HCT116 (cell line): ENCODE measurements around the gene PCAT7. TPM values are rescaled to one million over a fixed set of nuclear protein-coding genes. Genes with fewer than 3 reads are reported as not detected.

Experiments used
- ATAC-seq: fragments of 200-7000 bp; cut with Tn5 transposase; 2 replicates; pipeline ENCODE4 v1.9.1; 2020; ENCODE audit warnings: mild to moderate bottlenecking, moderate library complexity
- BruUV-seq: library from RNA; stranded (reverse); fragments of 400-500 nt; replicated peaks from 2 replicates; lab custom pipeline; 2021; lab: Mats Ljungman, UMichigan
- CTCF ChIA-PET: fragments of 300-600 bp; sonication (Branson Sonifier 250); formaldehyde crosslinking; loops from one replicate; lab custom pipeline; 2021; ENCODE audit warnings: antibody characterized with exemption; lab: Charles Lee
- POLR2A ChIA-PET: fragments of 300-600, 350-600 bp; sonication (Branson Sonifier 250); formaldehyde crosslinking; loops from one replicate; lab custom pipeline; 2021; ENCODE audit warnings: antibody characterized with exemption; lab: Charles Lee
- RAD21 ChIA-PET, 2 experiments: fragments of 300-600 bp; sonication (Branson Sonifier 250); formaldehyde crosslinking; loops; one replicate each; lab custom pipeline; 2023; ENCODE audit warnings: low total read pairs in 2 of 2; ENCODE audit not compliant: uncharacterized antibody in 2 of 2, unreplicated experiment in 2 of 2, low non-redundant PET in 1 of 2; lab: Charles Lee
- DNase-seq: peaks from one replicate; pipeline ENCODE4 v3.0.0-alpha.2; 2010; ENCODE audit warnings: low read depth, low spot score
- H2AFZ ChIP-seq: fragments of 200-600 bp; shearing (Covaris generic), sonication (generic); 2 replicates; pipeline ENCODE4 v1.6.1; 2017; ENCODE audit warnings: low read depth, mixed run types, mixed read lengths, antibody characterized with exemption, low read length; ENCODE audit not compliant: poor library complexity, severe bottlenecking
- H3K27ac ChIP-seq: 2 replicates; pipeline ENCODE4 v1.5.1; 2012; ENCODE audit warnings: low read depth, low read length
- H3K27me3 ChIP-seq: fragments of 200-600 bp; sonication (generic); 2 replicates; pipeline ENCODE4 v1.6.1; 2016; ENCODE audit warnings: mixed run types, low read length, mixed read lengths; ENCODE audit not compliant: insufficient read depth
- H3K36me3 ChIP-seq, 2 experiments: fragments of 200-500 bp in 1 of 2; fragments of 200-600 bp in 1 of 2; sonication (Bioruptor generic) in 1 of 2; sonication (generic) in 1 of 2; 2 replicates each; pipeline versions ENCODE4 v1.5.1 to v1.6.1; 2014 to 2016; ENCODE audit warnings: low read length in 2 of 2, inconsistent platforms in 1 of 2, mixed read lengths in 1 of 2, mixed run types in 1 of 2; ENCODE audit not compliant: insufficient read depth in 2 of 2, control insufficient read depth in 1 of 2
- H3K4me1 ChIP-seq, 2 experiments: fragments of 200-600 bp in 1 of 2; sonication (generic) in 1 of 2; 2 replicates each; pipeline versions ENCODE4 v1.5.1 to v1.6.1; 2012 to 2017; ENCODE audit warnings: low read length in 2 of 2, inconsistent platforms in 1 of 2, mild to moderate bottlenecking in 1 of 2, mixed read lengths in 1 of 2, mixed run types in 1 of 2, moderate library complexity in 1 of 2; ENCODE audit not compliant: insufficient read depth in 2 of 2, control insufficient read depth in 1 of 2
- H3K4me2 ChIP-seq: fragments of 200-600 bp; sonication (generic); 2 replicates; pipeline ENCODE4 v1.6.1; 2017; ENCODE audit warnings: mixed run types, low read length, mixed read lengths
- H3K4me3 ChIP-seq, 2 experiments: fragments of 200-600 bp in 1 of 2; sonication (generic) in 1 of 2; replicated peaks in 1 of 2; 2 replicates each; pipeline ENCODE4 v1.5.1; 2011 to 2016; ENCODE audit warnings: low read length in 2 of 2, control low read depth in 1 of 2, low read depth in 1 of 2, mild to moderate bottlenecking in 1 of 2, mixed read lengths in 1 of 2, mixed run types in 1 of 2
- H3K79me2 ChIP-seq: fragments of 200-600 bp; sonication (generic); 2 replicates; pipeline ENCODE4 v1.6.1; 2017; ENCODE audit warnings: mild to moderate bottlenecking, mixed run types, low read length, moderate library complexity, mixed read lengths; ENCODE audit not compliant: insufficient read depth
- H3K9ac ChIP-seq: fragments of 200-600 bp; sonication (generic); 2 replicates; pipeline ENCODE4 v1.6.1; 2016; ENCODE audit warnings: low read length, mixed read lengths
- H3K9me2 ChIP-seq: fragments of 200-600 bp; sonication (generic), shearing (Covaris generic); 2 replicates; pipeline ENCODE4 v1.6.1; 2017; ENCODE audit warnings: mixed run types, mild to moderate bottlenecking, moderate library complexity; ENCODE audit not compliant: insufficient read depth
- H3K9me3 ChIP-seq, 2 experiments: fragments of 200-500 bp in 1 of 2; fragments of 200-600 bp in 1 of 2; sonication (Bioruptor generic) in 1 of 2; sonication (generic) in 1 of 2; 2 replicates each; pipeline ENCODE4 v1.6.1; 2014 to 2017; ENCODE audit warnings: low read length in 2 of 2, mixed read lengths in 2 of 2, inconsistent platforms in 1 of 2, low read depth in 1 of 2, mild to moderate bottlenecking in 1 of 2, mixed run types in 1 of 2, moderate library complexity in 1 of 2; ENCODE audit not compliant: control insufficient read depth in 1 of 2, insufficient read depth in 1 of 2
- H4K20me1 ChIP-seq: fragments of 200-600 bp; sonication (generic), shearing (Covaris generic); 2 replicates; pipeline ENCODE4 v1.6.1; 2017; ENCODE audit warnings: mixed run types, mild to moderate bottlenecking, moderate library complexity; ENCODE audit not compliant: insufficient read depth
- ATF3 ChIP-seq: IDR thresholded peaks from 2 replicates; pipeline ENCODE4 v1.6.1; 2012
- CBX3 ChIP-seq: IDR thresholded peaks from 2 replicates; pipeline ENCODE4 v1.6.1; 2012; ENCODE audit warnings: low read depth
- CEBPB ChIP-seq: IDR thresholded peaks from 2 replicates; pipeline ENCODE4 v1.6.1; 2012; ENCODE audit warnings: low read depth
- ELF1 ChIP-seq: IDR thresholded peaks from 2 replicates; pipeline ENCODE4 v1.6.1; 2012; ENCODE audit warnings: low read depth, borderline replicate concordance
- EZH2 ChIP-seq: fragments of 200-600 bp; sonication (generic); IDR thresholded peaks from 2 replicates; pipeline ENCODE4 v1.6.1; 2017; ENCODE audit warnings: antibody characterized with exemption, mixed run types
- EZH2phosphoT487 ChIP-seq: fragments of 200-600 bp; IDR thresholded peaks from 2 replicates; pipeline ENCODE4 v1.6.1; 2018; ENCODE audit warnings: antibody characterized with exemption, borderline replicate concordance
- FOSL1 ChIP-seq: IDR thresholded peaks from 2 replicates; pipeline ENCODE4 v1.6.1; 2012; ENCODE audit warnings: low read depth
- JUND ChIP-seq: IDR thresholded peaks from 2 replicates; pipeline ENCODE4 v1.6.1; 2012
- POLR2A ChIP-seq: IDR thresholded peaks from 2 replicates; pipeline ENCODE4 v1.7.0; 2011; ENCODE audit warnings: borderline replicate concordance; ENCODE audit not compliant: insufficient read depth, insufficient read length; ENCODE audit errors: extremely low read depth
- POLR2AphosphoS5 ChIP-seq: IDR thresholded peaks from 2 replicates; pipeline ENCODE4 v1.6.1; 2011; ENCODE audit warnings: mild to moderate bottlenecking, low read depth, low read length, moderate library complexity
- RAD21 ChIP-seq: IDR thresholded peaks from 2 replicates; pipeline ENCODE4 v1.6.1; 2012; ENCODE audit warnings: low read depth, mild to moderate bottlenecking
- REST ChIP-seq: IDR thresholded peaks from 2 replicates; pipeline ENCODE4 v1.6.1; 2012; ENCODE audit warnings: low read depth
- SIN3A ChIP-seq: IDR thresholded peaks from 2 replicates; pipeline ENCODE4 v1.6.1; 2012; ENCODE audit warnings: low read depth
- SP1 ChIP-seq: IDR thresholded peaks from 2 replicates; pipeline ENCODE4 v1.6.1; 2012; ENCODE audit warnings: low read depth
- SRF ChIP-seq: IDR thresholded peaks from 2 replicates; pipeline ENCODE4 v1.6.1; 2012; ENCODE audit warnings: low read depth
- TCF7L2 ChIP-seq: IDR thresholded peaks from 2 replicates; pipeline ENCODE4 v1.7.0; 2011; ENCODE audit warnings: borderline replicate concordance, inconsistent platforms; ENCODE audit not compliant: insufficient read depth, insufficient read length; ENCODE audit errors: extremely low read depth
- YY1 ChIP-seq: IDR thresholded peaks from 2 replicates; pipeline ENCODE4 v1.6.1; 2011; ENCODE audit warnings: low read length, low read depth, moderate library complexity, mild to moderate bottlenecking; ENCODE audit not compliant: insufficient replicate concordance; ENCODE audit errors: extremely low read depth
- ZFX ChIP-seq: fragments of 450-650 bp; IDR thresholded peaks from 2 replicates; pipeline ENCODE4 v1.6.1; 2017
- ZNF274 ChIP-seq: fragments of 200-500 bp; sonication (Bioruptor generic); IDR thresholded peaks from 2 replicates; pipeline ENCODE4 v1.6.1; 2014; ENCODE audit warnings: mild to moderate bottlenecking, low read depth, low read length, inconsistent platforms
- intact Hi-C: fragments of 100-400 bp; cut with micrococcal nuclease; formaldehyde crosslinking; loops from 2 replicates; pipeline ENCODE4 v1.10.0; 2022
- total RNA-seq: library from RNA; stranded (reverse); gene quantifications from one replicate; pipeline ENCODE4 v1.2.1, GENCODE V29; 2021; ENCODE audit not compliant: unreplicated experiment

The PCAT7 gene
- total RNA-seq, 1 experiment from 2014 or later = 3.8 TPM

DNA sequence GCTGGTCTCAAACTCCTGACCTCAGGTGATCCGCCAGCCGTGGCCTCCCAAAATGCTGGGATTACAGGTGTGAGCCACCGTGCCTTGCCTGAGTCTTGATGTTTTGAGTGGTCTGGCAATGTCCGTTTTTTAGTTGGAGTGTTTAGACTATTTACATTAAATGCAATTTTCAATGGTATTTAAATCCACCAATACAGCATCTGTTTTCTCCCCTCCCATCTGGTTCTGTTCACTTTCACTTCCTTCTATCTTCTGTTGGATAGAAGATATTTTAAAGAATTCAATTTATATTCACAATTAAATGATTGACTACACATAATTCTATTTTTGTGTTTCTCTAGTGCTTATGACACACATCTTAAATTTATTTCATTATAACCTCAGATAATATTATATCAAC lies 26.0 kb upstream of the PCAT7 start:
- DNase-seq (no peak), ATAC-seq (no peak)
- H3K9me2 ChIP-seq = no peaks in the 10 kb centered on the region
- intact Hi-C loops = no loop called here
- ChIA-PET CTCF (no interaction called here), RAD21 (no interaction called here), POLR2A (no interaction called here)
- H3K79me2 ChIP-seq = no peaks in the 10 kb centered on the region
- no peak overlapping the region for H3K4me3 ChIP-seq
- H3K27me3 ChIP-seq = no peaks in the 10 kb centered on the region
- TF ChIP-seq EZH2phosphoT487 (no peak), ZFX (no peak), SIN3A (no peak), POLR2AphosphoS5 (no peak), RAD21 (no peak), SRF (no peak), FOSL1 (no peak), EZH2 (no peak), REST (no peak), YY1 (no peak), CEBPB (no peak), TCF7L2 (no peak), JUND (no peak), SP1 (no peak), ZNF274 (no peak), ATF3 (no peak), POLR2A (no peak), CBX3 (no peak), ELF1 (no peak)
- no peak overlapping the region for H2AFZ ChIP-seq
- H3K4me2 ChIP-seq = no peak overlapping the region
- no TSS peak for BruUV-seq
- no peak overlapping the region for H3K27ac ChIP-seq
- no peaks in the 10 kb centered on the region for H3K36me3 ChIP-seq
- no peaks in the 10 kb centered on the region for H3K4me1 ChIP-seq
- no peaks in the 10 kb centered on the region for H4K20me1 ChIP-seq
- H3K9me3 ChIP-seq = no peaks in the 10 kb centered on the region
- H3K9ac ChIP-seq = no peak overlapping the region
